ENCODE data around the gene ZNF787.

ZNF787 gene

DNA sequence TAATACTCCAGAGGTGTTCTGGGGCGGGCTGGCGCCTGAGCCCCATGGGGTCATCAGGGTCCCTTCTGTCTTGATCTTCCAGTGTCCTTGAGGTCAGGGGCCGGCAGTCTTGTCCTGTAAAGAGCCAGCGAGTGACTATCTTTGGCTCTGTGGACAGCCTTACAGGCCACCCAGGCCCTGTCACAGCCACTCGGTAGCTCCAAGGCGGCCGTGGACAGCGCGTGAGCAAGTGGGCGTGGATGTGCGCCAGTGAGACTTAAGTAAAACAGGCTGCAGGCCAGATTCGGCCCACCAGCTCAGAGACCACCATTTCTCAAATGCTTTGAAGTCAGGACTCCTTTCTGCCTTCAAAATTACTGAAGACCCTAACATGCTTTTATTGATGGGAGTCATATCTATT, 23.7 kb upstream of the ZNF787 start:
- FAIRE-seq (no peak), DNase-seq (ENCODE audit: extremely low spot score, insufficient read length, low read depth) (no peak)

DNA sequence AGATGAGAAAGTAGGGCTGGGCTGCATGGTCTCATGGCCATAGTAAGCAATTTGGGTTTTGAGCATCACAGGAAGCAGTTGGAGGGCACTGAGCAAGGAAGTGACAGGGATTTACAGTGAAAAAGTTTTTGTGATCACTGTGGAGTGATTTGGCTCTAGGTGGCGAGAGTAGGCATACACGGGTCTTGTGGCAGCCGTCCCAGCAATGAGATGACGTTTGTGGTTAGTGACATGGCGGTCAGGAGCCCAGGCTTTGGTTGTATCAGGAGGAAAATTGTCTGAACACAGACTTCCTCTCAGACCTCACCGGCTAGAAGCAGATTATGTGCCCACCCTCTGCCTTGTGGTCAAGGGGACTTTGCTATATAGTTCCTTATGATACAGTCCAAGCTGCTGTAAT, 23.3 kb upstream of the ZNF787 start:
- no peak for FAIRE-seq
- DNase-seq (ENCODE audit: extremely low spot score, insufficient read length, low read depth): no peak

DNA sequence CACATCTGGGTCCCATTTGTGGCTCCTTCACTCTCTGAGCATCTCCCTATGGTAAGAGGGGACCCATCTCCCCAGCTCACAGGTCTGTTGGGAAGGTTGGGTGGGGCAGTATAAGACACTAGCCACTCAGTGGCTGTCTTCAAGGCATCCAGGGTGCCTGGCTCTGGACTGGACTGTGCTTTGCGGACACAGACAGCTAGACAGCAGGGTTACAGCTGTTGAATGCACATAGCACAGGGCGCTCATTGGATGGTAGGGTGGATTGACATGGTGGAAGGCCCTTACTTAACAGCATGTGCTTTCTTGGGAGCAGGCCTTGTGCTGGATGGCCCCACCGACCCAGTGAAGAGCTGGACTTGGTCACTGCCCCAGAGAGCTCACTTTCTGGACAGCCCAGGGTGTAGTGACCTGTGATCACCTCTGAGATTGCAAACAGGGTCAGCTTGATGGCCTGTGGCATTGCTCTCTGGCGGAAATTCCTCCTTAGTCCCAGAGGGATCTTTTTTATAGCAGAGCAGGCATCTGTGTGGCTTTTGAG, 21.9 kb upstream of the ZNF787 start:
- no peak for DNase-seq (ENCODE audit: extremely low spot score, insufficient read length, low read depth)
- FAIRE-seq: no peak

DNA sequence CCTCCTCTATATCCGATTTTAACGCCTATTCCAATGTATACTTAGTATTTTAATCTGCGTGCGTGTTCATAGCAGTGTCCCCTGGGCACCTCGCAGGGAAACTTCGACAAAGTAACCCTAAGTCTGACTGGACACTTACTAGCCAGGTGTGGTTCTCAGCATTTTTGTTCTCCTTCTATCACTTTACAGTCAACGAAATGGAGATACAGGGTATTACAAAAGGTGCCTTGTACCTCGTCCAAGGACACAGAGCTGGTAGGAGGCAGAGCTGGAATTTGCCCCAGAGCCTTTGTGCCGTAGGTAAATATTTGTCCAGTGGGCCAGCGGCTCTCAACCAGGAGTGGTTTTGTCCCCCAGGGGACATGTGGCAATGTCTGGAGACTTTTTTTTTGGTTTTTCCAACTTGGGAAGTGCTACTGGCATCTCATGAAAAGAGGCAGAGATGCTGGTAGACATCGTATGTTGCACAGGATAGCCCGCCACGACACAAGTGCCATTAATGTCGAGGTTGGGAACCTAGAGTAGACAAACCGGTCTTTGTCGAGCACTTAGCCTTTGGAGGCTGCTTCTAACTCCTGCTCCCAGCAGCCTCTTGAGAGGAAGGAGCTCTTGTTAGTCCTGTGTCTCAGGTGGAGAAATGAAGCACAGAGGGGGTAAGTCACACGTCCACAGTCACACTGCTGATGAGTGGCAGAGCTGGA, 21.1 kb upstream of the ZNF787 start:
- DNase-seq (ENCODE audit: extremely low spot score, insufficient read length, low read depth) (no peak), FAIRE-seq (no peak)

DNA sequence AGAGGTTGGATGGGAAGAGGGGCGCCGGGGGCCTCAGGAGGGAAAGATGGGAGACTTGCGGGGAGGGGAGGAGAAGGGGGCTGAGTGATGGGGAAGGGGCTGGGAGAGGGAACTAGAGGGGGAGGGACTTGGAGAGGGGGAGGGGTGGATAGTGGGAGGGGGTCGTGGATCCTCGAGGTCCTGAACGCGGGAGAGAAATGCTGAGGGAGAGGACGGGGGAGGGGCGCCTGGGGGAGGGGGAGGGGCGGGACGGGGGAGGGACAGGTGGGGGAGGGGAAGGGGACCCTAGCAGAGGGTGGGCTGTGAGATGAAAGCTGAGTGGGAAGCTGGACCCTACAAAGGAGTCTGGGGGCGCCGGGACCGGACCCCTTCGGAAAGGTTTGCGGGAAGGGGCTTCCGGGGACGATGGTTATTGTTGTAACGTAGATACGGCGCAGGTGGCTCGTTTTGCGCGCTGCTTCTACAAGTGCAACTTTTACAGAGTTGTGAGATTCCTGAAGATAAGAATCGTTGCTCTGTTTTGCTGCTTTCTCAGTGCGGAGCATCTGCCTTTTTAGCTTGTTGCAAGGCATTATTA, 20.4 kb upstream of the ZNF787 start:
- DNase-seq (ENCODE audit: extremely low spot score, insufficient read length, low read depth) (no peak), FAIRE-seq (no peak)

DNA sequence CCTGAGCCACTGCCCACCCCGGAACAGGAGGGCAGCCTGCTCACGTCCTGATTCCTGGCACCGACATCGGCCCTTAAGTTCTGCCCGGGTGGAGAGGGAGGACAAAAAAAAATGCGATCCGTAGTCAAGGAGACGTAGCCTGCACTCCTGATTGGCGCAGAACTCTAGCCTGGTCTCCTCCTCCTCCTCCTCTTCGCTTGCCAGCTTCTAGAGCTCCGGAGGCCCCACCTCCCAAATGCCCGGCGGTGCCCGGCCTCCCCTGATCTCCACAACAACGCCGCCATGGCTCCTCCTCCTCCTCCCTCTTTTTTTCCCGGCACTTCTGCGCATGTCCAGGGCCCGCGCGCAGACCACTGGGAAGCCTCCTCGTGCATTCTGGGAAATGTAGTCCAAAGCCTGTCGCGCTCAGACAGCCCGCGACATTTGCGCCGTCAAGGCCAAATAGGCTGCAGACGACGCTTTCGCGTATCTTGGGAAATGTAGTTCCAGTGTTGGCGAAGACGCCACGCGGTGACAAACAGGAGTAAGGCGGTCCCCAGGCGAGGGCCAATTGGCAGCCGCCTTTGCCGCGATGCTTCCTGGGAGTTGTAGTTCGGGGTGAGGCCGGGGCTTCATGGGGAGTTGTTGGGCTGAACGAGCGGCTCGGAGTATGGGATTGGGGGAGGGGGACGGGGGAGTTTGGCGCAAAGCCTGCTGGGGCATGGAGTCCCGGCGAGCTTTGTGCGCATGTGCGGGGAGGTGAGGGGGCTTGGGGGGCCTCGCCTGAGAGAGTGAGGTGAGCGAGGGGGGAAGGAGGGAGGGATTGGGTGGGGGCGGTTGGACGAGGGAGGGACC, 19.7 kb upstream of the ZNF787 start, which contains the start of gene ZNF444:
TSS of gene ZNF444 (plus strand) at position 705 of the 834 bp plus-strand sequence. CDS start 5,625 bp downstream, outside the sequence.
- FAIRE-seq (peak; percentile 98), DNase-seq (ENCODE audit: extremely low spot score, insufficient read length, low read depth) (peak; percentile 97)

DNA sequence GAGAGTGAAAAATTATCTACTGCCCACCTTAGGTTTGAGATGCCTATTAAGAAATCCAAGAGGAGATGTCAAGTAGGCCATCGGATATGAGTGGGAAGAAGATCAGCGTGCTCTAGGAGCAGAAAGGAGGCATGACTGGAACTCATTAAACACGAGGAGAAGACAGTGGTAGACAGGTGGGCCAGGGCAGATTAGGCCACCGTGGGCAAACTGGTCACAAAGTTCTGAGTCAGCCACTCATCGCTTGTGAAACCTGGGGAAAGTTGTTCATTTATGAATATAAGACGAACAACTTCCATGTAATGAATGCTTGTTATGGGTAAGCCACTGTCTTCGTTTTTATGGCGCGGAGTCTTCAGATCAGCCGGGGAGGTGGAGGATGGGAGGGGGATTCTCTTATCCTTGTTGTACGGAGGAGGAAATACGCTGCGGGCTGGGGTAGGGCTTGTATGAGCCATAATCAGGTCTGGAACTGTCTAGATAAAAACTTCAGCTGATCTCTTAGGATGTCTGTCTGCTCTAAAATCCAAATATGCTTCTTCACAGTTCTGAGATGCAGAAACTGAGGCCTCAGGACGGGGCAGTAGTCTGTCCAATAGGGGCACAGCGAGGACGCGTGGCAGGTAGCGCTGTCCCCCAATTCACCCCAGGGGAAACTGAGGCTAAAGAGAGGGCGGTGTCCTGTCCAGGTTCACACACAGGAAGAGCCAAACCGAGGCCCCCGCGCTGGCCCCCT, 18.9 kb upstream of the ZNF787 start:
- no peak for FAIRE-seq
- no peak for DNase-seq (ENCODE audit: extremely low spot score, insufficient read length, low read depth)

DNA sequence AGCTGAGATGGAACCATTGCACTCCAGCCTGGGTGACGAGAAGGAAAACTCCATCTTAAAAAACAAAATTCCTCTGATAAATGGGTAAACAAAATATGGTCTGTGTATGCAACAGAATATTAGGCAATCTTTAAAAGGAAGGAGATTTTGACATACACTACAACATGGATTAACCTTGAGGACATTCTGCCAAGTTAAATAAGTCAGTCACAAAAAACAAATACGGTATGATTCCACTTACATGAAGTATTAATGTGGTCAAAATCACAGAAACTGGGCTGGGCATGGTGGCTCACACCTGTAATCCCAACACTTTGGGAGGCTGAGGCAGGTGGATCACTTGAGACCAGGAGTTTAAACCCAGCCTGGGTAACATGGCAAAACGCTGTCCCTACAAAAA, 17.0 kb upstream of the ZNF787 start:
- FAIRE-seq (no peak), DNase-seq (ENCODE audit: extremely low spot score, insufficient read length, low read depth) (no peak)

DNA sequence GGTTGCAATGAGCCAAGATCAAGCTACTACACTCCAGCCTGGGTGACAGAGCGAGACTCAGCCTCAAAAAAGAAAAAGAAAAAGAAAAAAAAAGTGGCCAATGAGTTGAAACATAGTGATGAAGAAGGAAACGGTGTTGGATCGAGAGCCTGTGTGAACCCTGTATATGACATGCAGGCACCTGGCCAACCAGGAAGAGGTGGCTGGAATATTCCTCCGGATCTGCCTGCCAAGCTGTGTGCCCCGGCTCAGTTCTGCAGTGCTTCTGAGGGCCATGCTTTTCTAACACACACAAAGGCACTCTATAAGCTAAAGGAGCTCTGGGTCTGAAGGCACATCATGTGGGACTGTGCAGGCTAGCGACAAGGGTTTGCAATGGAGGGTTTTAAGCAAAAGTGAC, 16.3 kb upstream of the ZNF787 start:
- FAIRE-seq (no peak), DNase-seq (ENCODE audit: extremely low spot score, insufficient read length, low read depth) (no peak)

DNA sequence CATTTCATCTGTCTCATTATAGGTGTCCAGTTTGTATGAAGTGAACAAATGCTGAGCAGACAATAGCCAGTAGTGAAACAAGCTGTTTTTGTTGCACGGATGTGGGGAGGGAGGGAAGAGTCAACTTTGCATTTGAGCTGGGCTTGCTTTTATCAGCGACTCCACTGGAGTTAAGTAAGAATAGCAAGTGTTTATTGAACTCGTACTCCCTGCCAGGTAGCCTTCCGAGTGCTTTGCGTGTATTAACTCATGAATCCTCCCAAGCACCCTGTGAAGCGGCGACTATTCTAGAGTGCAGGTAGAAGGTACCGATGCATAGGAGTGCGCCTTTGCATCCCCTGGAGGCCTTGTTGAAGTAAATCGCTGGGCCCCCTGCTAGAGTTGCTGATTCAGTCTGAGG, 15.3 kb upstream of the ZNF787 start:
- DNase-seq (ENCODE audit: extremely low spot score, insufficient read length, low read depth): no peak
- no peak for FAIRE-seq

DNA sequence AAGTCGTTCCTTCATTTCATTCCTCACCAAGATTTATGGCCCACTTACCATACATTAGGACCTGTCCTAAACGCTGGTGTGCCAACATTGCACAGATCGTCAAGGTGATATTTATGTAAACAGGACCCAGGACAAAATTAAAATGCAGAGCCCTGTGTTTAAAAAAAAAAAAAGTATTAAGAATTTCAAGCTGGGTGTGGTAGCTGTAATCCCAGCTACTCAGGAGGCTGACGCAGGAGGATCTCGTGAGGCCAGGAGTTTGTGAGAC, 13.5 kb upstream of the ZNF787 start:
- DNase-seq (ENCODE audit: extremely low spot score, insufficient read length, low read depth): no peak
- no peak for FAIRE-seq

DNA sequence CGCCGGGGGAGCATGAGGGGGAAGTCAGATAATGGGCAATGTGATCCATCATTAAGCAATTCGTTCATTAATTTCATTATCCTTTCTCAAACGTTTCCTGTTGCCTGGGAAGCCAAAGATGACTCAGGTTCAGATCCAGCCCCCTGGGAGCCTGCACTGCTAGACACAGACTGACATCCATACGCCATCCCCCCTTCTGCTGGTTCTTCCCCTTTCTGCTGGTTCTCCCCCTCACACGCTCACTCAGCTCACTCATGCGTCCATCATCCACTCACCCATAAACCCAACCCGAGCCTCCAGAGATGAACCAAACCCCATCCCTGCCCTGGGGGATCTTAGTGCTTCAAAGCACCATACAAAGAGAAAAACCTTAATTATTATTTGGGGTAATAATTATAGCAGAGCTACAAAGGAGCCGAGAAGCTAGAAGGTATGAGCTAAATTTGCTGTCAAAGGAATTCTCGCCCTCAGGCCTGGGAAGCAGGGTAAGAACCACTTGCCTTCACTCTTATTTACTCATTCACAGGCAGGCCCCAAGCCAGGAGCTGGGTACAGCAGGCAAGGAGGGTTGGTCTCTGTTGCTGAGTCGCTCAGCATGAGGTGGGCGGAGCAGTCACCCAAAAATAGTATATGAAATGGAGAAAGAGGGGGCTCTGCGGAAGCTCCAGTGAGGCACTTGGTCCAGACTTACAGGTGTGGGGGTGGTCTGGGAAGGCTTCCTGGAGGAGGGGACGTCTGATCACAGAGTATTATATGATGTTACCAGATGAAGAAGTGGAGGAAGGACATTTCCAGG, 13.0 kb upstream of the ZNF787 start:
- DNase-seq (ENCODE audit: extremely low spot score, insufficient read length, low read depth): no peak
- peak; percentile 69 for FAIRE-seq

DNA sequence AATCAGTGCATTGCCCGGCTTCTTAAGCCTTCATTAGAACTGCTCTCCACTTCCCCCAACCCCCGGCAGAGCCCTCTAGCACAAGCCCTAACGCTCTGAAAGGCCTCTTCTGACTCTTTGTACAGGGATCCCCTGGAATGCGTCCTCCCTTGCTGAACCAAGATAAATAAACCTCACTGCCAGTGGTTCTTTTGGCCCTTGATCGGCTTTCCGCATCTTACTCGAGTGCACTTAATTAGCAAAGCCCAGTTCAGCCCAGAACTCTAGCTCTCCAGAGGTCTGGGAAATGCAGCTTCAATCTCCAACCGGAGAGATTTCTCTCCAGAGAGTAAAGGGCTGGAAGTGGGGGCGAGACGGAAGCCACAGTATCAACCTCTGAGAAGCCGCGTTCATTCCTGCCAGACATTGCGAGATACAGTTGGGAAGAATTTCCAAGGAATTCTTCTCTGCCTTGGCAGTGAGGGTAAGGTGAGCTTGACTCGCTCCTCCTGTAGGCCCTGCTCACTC, 11.3 kb upstream of the ZNF787 start:
- FAIRE-seq (no peak), DNase-seq (ENCODE audit: extremely low spot score, insufficient read length, low read depth) (no peak)

DNA sequence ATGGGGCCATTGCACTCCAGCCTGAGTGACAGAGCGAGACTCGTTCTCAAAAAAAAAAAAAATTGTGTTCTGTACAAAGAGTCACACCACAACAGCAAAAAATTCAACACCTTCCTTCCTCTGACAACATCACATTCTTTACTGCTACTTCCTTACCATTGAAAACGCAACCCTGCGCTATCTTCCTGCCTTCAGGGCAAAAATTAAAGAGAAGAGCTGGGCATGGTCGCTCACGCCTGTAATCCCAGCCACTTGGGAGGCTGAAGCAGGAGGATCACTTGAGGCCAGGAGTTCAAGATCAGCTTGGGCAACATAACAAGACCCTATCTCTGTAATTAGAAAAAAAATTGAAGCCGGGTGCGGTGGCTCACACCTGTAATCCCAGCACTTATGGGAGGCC, 10.6 kb upstream of the ZNF787 start:
- DNase-seq (ENCODE audit: extremely low spot score, insufficient read length, low read depth) (no peak), FAIRE-seq (no peak)

DNA sequence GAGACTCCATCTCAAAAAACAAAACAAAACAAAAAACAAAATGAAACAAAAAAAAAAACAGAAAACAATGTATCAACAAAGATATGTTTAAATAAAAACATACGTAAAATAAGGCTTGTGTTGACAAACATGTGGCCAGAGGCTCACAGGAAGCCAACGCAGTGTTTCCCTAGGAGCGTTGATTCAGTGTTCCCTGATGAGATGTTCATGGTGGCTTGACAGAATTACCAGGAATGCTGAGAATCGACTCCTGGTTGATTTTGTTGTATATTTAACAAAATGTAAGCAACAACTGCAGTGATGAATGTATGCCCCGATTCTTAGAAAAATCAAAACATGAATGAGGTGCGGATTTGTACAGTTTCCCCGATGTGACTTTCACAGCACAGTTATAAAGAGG, 8.9 kb upstream of the ZNF787 start:
- DNase-seq (ENCODE audit: extremely low spot score, insufficient read length, low read depth) (no peak), FAIRE-seq (no peak)

DNA sequence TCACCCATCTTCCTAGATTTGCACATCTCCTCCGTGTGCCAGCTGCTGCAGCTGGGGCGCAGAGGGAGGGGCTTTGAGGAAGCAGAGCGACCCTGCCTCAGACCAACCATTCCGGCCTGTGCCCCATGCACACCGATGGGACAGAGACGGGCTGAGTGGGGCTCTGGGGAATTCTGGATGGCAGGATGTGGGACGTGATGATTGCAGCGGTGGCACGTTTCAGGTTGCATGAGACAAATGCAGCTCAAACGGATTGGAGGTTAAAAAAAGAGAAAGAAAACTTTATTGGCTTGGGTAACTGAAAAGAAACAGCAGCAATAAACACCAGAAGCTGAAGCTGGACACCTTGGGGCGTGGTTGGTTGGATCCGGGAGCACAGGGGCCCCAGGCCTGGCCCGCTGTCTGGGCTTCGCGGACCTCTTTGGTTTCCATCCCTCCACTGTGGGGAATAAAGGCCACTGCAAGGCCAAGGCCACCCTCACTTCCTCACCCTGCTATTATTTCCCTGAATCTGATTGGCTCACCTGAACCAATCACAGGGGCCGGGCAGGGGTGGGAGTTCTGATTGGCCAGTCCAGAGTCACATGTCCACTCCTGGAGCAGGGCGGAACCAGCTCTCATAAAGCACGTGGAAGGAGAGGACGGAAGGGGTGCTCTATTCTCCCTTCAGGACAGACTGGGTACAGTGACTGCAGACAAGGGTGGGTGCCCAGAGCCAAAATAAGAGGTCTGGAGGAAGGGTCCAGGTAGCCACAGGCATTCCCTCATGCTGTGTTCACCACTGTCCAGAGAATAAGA, 6.1 kb upstream of the ZNF787 start:
- DNase-seq (ENCODE audit: extremely low spot score, insufficient read length, low read depth) (no peak), FAIRE-seq (no peak)

DNA sequence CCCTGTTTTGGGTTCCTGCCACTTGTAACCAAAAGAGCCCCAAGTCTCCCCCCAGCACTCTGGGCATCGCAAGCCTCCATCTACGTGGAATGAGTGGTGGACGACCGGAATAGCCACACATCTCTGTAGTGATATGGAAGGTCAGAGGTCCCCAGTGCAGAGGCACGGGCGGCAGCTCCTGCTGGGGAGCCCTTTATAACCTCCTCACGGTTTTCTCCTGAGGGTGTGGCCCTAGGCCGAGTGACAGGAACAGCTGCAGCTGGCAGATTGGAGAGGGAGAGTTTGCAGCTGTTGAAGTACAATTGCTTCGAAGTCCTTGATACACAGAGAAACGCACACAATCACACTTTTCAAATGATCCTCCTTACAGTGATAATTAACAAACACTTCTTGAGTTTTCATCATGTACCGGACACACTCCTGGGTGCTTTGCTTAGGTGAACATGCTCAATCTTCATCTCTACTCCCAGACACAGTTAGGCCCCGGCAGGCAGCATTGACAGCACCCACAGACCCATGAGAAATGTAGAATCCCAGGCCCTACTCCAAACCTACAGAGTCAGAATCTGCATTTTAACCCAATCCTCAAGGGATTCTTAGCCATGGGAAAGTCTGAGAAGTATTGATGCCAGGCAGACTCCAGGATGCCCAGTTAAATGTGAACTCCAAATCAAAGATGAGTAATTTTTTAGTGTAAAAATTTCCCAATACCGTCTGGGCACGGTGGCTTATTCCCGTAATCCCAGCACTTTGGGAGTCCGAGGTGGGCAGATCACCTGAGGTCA, 4.9 kb upstream of the ZNF787 start:
- no peak for FAIRE-seq
- no peak for DNase-seq (ENCODE audit: extremely low spot score, insufficient read length, low read depth)

DNA sequence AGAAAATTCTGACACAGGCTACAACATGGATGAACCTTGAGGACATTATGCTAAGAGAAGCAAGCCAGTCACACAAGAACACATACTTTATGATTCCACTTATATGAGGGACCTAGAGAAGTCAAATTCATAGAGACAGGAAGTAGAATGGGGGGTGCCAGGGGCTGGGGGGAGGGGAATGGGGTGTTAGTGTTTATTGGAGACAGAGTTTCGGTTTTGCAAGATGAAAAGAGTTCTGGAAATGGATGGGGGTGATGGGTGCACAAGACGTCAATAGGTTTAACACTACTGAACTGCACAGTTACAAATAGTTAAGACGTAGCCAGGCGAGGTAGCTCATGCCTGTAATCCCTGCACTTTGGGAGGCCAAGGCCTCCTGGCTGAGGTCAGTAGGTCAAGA, 3.5 kb upstream of the ZNF787 start:
- DNase-seq (ENCODE audit: extremely low spot score, insufficient read length, low read depth) (no peak), FAIRE-seq (no peak)
